MV-4-11 (cell line): ENCODE results near the gene INHA.

Source experiments
- DNase-seq: peaks from one replicate; lab custom pipeline; 2025; lab: John Stamatoyannopoulos, UW

Gene INHA

GRCh38 chr2:219540784-219541504 is 31.2 kb upstream of the INHA start:
- no peak for DNase-seq

GRCh38 chr2:219541611-219542180 is 30.4 kb upstream of the INHA start:
- peak; percentile 65 for DNase-seq

GRCh38 chr2:219542931-219543595 is 29.0 kb upstream of the INHA start:
- no peak for DNase-seq

- peak; percentile 98 for DNase-seq
These were observed 28.3 kb upstream of the INHA start, which contains the start of the genes CHPF and TMEM198 for GRCh38 chr2:219543596-219544358. Gene CHPF (minus strand): TSS chr2:219543809. CDS start chr2:219543538, 271 bp downstream. Gene TMEM198 (plus strand): TSS chr2:219544028. CDS start chr2:219544728, 700 bp downstream.

GRCh38 chr2:219544567-219544966 is 27.5 kb upstream of the INHA start:
- DNase-seq, result no peak

GRCh38 chr2:219545295-219545942 is 26.7 kb upstream of the INHA start:
- no peak for DNase-seq

GRCh38 chr2:219545943-219546352 is 26.2 kb upstream of the INHA start:
- no peak for DNase-seq

GRCh38 chr2:219547621-219548020 is 24.5 kb upstream of the INHA start:
- no peak for DNase-seq

- DNase-seq, result no peak
These were observed 23.1 kb upstream of the INHA start for GRCh38 chr2:219548990-219549389.

- DNase-seq, result no peak
These were observed 22.5 kb upstream of the INHA start for GRCh38 chr2:219549619-219550018.

GRCh38 chr2:219551441-219552381 is 20.4 kb upstream of the INHA start:
- DNase-seq, result no peak

- DNase-seq, result peak; percentile 48
These were observed 19.5 kb upstream of the INHA start for GRCh38 chr2:219552382-219553167.

- no peak for DNase-seq
These were observed 19.0 kb upstream of the INHA start for GRCh38 chr2:219553168-219553417.

- no peak for DNase-seq
These were observed 18.6 kb upstream of the INHA start for GRCh38 chr2:219553463-219553963.

- DNase-seq, result no peak
These were observed 17.8 kb upstream of the INHA start for GRCh38 chr2:219554350-219554749.

GRCh38 chr2:219555956-219556355 is 16.2 kb upstream of the INHA start:
- no peak for DNase-seq

GRCh38 chr2:219556413-219556812 is 15.7 kb upstream of the INHA start:
- no peak for DNase-seq

- no peak for DNase-seq
These were observed 14.8 kb upstream of the INHA start for GRCh38 chr2:219557320-219557719.

GRCh38 chr2:219557791-219558785 is 14.0 kb upstream of the INHA start:
- DNase-seq, result no peak
